ENCODE measurements around the gene NLE1. TPM values are rescaled to one million over a fixed set of nuclear protein-coding genes. Genes with fewer than 3 reads are reported as not detected.

NLE1 gene
- total and polyA plus RNA-seq, 4 donors, result 2.1 to 7.7 (median 5.8) TPM

DNA sequence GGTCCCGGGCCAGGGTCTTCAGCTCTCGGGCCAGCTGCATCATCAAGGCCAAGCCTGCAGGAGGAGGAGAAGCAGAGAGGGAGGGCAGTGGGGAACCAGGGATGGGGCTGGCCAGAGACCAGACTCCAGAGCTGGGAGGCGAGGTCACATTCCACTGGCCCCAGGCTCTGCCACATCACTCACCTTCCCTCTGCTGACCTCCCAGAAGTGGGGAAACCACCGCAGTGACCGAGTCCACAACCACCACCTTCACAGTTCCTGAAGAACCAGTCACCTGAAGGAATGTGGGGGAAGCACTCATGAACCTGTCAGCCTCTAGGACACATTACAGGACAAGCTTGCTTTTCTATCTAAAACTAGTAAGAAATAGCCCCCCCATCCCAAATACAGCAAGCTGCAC, 38.8 kb downstream of the NLE1 start:
- Histone ChIP-seq H3K4me1 (ENCODE audit: control insufficient read depth in 4 of 4, insufficient read depth in 4 of 4, low read length in 3 of 4) (no peaks in the 10 kb centered on the region), H3K4me3 (ENCODE audit: low read depth in 1 of 3, low read length in 3 of 3) (no peak overlapping the region), H3K9ac (ENCODE audit: low read depth in 1 of 2, low read length in 2 of 2) (no peak overlapping the region), H3K27me3 (ENCODE audit: control insufficient read depth in 4 of 4, insufficient read depth in 4 of 4, low read length in 3 of 4) (no peaks in the 10 kb centered on the region), H3K27ac (ENCODE audit: low read depth in 1 of 2, low read length in 2 of 2) (no peak overlapping the region), H3K36me3 (ENCODE audit: control insufficient read depth in 4 of 4, insufficient read depth in 3 of 4, low read depth in 1 of 4, low read length in 3 of 4) (peaks cover 2 to 33% (median 11%) of the 10 kb centered on the region in 4 donors), H3K9me3 (ENCODE audit: control insufficient read depth in 4 of 4, low read length in 3 of 4) (no peaks in the 10 kb centered on the region)
- TF ChIP-seq, protein P1, sequence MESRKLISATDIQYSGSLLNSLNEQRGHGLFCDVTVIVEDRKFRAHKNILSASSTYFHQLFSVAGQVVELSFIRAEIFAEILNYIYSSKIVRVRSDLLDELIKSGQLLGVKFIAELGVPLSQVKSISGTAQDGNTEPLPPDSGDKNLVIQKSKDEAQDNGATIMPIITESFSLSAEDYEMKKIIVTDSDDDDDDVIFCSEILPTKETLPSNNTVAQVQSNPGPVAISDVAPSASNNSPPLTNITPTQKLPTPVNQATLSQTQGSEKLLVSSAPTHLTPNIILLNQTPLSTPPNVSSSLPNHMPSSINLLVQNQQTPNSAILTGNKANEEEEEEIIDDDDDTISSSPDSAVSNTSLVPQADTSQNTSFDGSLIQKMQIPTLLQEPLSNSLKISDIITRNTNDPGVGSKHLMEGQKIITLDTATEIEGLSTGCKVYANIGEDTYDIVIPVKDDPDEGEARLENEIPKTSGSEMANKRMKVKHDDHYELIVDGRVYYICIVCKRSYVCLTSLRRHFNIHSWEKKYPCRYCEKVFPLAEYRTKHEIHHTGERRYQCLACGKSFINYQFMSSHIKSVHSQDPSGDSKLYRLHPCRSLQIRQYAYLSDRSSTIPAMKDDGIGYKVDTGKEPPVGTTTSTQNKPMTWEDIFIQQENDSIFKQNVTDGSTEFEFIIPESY (IDR thresholded peaks at IDR 0.05), result no peak
- TF ChIP-seq GABPA (IDR thresholded peaks at IDR 0.05 in 1 of 2, conservative IDR thresholded peaks at IDR 0.05 in 1 of 2) (no peak), FOXA1 (IDR thresholded peaks at IDR 0.05) (no peak), YY1 (IDR thresholded peaks at IDR 0.05) (no peak), HNF4A (conservative IDR thresholded peaks at IDR 0.05) (no peak), JUND (IDR thresholded peaks at IDR 0.05) (no peak), TAF1 (conservative IDR thresholded peaks at IDR 0.05) (no peak), EGR1 (IDR thresholded peaks at IDR 0.05; ENCODE audit: low read depth in 2 of 2) (no peak), SP1 (IDR thresholded peaks at IDR 0.05) (no peak), HNF4G (IDR thresholded peaks at IDR 0.05) (no peak), FOXA2 (IDR thresholded peaks at IDR 0.05) (no peak), NR2F2 (IDR thresholded peaks at IDR 0.05) (no peak), RXRA (IDR thresholded peaks at IDR 0.05) (no peak), RAD21 (IDR thresholded peaks at IDR 0.05) (no peak)
- TF ChIP-seq, protein P2, sequence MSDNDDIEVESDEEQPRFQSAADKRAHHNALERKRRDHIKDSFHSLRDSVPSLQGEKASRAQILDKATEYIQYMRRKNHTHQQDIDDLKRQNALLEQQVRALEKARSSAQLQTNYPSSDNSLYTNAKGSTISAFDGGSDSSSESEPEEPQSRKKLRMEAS (IDR thresholded peaks at IDR 0.05), result no peak
- TF ChIP-seq, protein P3, sequence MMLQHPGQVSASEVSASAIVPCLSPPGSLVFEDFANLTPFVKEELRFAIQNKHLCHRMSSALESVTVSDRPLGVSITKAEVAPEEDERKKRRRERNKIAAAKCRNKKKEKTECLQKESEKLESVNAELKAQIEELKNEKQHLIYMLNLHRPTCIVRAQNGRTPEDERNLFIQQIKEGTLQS (IDR thresholded peaks at IDR 0.05), result no peak
- TF ChIP-seq, protein P4, sequence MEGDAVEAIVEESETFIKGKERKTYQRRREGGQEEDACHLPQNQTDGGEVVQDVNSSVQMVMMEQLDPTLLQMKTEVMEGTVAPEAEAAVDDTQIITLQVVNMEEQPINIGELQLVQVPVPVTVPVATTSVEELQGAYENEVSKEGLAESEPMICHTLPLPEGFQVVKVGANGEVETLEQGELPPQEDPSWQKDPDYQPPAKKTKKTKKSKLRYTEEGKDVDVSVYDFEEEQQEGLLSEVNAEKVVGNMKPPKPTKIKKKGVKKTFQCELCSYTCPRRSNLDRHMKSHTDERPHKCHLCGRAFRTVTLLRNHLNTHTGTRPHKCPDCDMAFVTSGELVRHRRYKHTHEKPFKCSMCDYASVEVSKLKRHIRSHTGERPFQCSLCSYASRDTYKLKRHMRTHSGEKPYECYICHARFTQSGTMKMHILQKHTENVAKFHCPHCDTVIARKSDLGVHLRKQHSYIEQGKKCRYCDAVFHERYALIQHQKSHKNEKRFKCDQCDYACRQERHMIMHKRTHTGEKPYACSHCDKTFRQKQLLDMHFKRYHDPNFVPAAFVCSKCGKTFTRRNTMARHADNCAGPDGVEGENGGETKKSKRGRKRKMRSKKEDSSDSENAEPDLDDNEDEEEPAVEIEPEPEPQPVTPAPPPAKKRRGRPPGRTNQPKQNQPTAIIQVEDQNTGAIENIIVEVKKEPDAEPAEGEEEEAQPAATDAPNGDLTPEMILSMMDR (IDR thresholded peaks at IDR 0.05; ENCODE audit: low read depth, low read length, missing input control), result no peak
- TF ChIP-seq, protein P5, sequence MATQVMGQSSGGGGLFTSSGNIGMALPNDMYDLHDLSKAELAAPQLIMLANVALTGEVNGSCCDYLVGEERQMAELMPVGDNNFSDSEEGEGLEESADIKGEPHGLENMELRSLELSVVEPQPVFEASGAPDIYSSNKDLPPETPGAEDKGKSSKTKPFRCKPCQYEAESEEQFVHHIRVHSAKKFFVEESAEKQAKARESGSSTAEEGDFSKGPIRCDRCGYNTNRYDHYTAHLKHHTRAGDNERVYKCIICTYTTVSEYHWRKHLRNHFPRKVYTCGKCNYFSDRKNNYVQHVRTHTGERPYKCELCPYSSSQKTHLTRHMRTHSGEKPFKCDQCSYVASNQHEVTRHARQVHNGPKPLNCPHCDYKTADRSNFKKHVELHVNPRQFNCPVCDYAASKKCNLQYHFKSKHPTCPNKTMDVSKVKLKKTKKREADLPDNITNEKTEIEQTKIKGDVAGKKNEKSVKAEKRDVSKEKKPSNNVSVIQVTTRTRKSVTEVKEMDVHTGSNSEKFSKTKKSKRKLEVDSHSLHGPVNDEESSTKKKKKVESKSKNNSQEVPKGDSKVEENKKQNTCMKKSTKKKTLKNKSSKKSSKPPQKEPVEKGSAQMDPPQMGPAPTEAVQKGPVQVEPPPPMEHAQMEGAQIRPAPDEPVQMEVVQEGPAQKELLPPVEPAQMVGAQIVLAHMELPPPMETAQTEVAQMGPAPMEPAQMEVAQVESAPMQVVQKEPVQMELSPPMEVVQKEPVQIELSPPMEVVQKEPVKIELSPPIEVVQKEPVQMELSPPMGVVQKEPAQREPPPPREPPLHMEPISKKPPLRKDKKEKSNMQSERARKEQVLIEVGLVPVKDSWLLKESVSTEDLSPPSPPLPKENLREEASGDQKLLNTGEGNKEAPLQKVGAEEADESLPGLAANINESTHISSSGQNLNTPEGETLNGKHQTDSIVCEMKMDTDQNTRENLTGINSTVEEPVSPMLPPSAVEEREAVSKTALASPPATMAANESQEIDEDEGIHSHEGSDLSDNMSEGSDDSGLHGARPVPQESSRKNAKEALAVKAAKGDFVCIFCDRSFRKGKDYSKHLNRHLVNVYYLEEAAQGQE (IDR thresholded peaks at IDR 0.05), result no peak
- DNase-seq (ENCODE audit: low spot score), result no peak
- 99% methylated on average over 5 of the region's 5 CpGs for WGBS

All from liver (tissue), 9 donors.